WTC11 (cell line): ENCODE results near the gene TMEM89. TPM values are rescaled to one million over a fixed set of nuclear protein-coding genes. Genes with fewer than 3 reads are reported as not detected.

Experiments
- ATAC-seq: fragments of 200-7000 bp; cut with Tn5 transposase; 2 replicates; pipeline ENCODE4 v1.10.0; 2021; ENCODE audit warnings: mild to moderate bottlenecking, moderate library complexity
- CTCF ChIA-PET: fragments of 300-600 bp; sonication (Branson Sonifier 250); formaldehyde crosslinking; loops from one replicate; lab custom pipeline; 2021; ENCODE audit warnings: antibody characterized with exemption; lab: Charles Lee
- POLR2A ChIA-PET: fragments of 350-600 bp; sonication (Branson Sonifier 250); formaldehyde crosslinking; loops from one replicate; lab custom pipeline; 2021; ENCODE audit warnings: antibody characterized with exemption; lab: Charles Lee
- DNase-seq: peaks from one replicate; pipeline ENCODE4 v3.0.0; 2021; ENCODE audit warnings: low spot score
- H3K27ac Mint-ChIP-seq: 2 replicates; pipeline ENCODE4 v1.8.0; 2021; ENCODE audit warnings: mixed read lengths
- H3K27me3 Mint-ChIP-seq: 2 replicates; pipeline ENCODE4 v1.8.0; 2021; ENCODE audit warnings: low read depth, mild to moderate bottlenecking, moderate library complexity, mixed read lengths
- H3K36me3 Mint-ChIP-seq: 2 replicates; pipeline ENCODE4 v1.8.0; 2021; ENCODE audit warnings: mixed read lengths
- H3K4me1 Mint-ChIP-seq: 2 replicates; pipeline ENCODE4 v1.8.0; 2022; ENCODE audit warnings: mixed read lengths
- H3K4me3 Mint-ChIP-seq: 2 replicates; pipeline ENCODE4 v1.8.0; 2021; ENCODE audit warnings: mild to moderate bottlenecking, moderate library complexity, mixed read lengths
- H3K9me3 Mint-ChIP-seq: 2 replicates; pipeline ENCODE4 v1.8.0; 2021; ENCODE audit warnings: mixed read lengths
- CREB1 ChIP-seq: sonication (generic); formaldehyde crosslinking; IDR thresholded peaks from 2 replicates; pipeline ENCODE4 v1.8.0; 2023; ENCODE audit warnings: mild to moderate bottlenecking, missing genetic modification reagents
- ERG ChIP-seq: fragments of 250-450 bp; sonication (Bioruptor Pico); IDR thresholded peaks from 2 replicates; pipeline ENCODE4 v1.8.0; 2021; ENCODE audit warnings: mild to moderate bottlenecking
- JUN ChIP-seq: sonication (generic); formaldehyde crosslinking; IDR thresholded peaks from 2 replicates; pipeline ENCODE4 v1.8.0; 2023; ENCODE audit warnings: mild to moderate bottlenecking, missing genetic modification reagents
- MLX ChIP-seq: sonication (generic); formaldehyde crosslinking; IDR thresholded peaks from 2 replicates; pipeline ENCODE4 v1.8.1; 2023; ENCODE audit warnings: mild to moderate bottlenecking, missing genetic modification reagents, moderate library complexity
- MYBL2 ChIP-seq: sonication (generic); formaldehyde crosslinking; IDR thresholded peaks from 2 replicates; pipeline ENCODE4 v1.8.1; 2023; ENCODE audit warnings: mild to moderate bottlenecking, moderate library complexity, missing genetic modification reagents
- TEAD1 ChIP-seq: sonication (generic); formaldehyde crosslinking; IDR thresholded peaks from 2 replicates; pipeline ENCODE4 v1.8.0; 2022; ENCODE audit warnings: mild to moderate bottlenecking, missing genetic modification reagents
- ZNF232 ChIP-seq: sonication (generic); formaldehyde crosslinking; IDR thresholded peaks from 2 replicates; pipeline ENCODE4 v1.8.0; 2022; ENCODE audit warnings: mild to moderate bottlenecking, missing genetic modification reagents
- ZNF396 ChIP-seq: fragments of 250-450 bp; sonication (Bioruptor Pico); IDR thresholded peaks from 2 replicates; pipeline ENCODE4 v1.8.0; 2021; ENCODE audit warnings: mild to moderate bottlenecking, moderate library complexity, borderline replicate concordance
- ZNF423 ChIP-seq: fragments of 250-450 bp; sonication (Bioruptor Pico); IDR thresholded peaks from 2 replicates; pipeline ENCODE4 v2.1.2; 2022; ENCODE audit warnings: mild to moderate bottlenecking, moderate library complexity
- microRNA-seq: library from miRNA; unstranded; fragments of <30 nt; microRNA quantifications from one replicate; pipeline ENCODE4 v1.2.0, GENCODE V29; 2022; ENCODE audit warnings: borderline number of aligned reads
- total RNA-seq: library from RNA; stranded (reverse); gene quantifications from 3 replicates; pipeline ENCODE4 v1.2.3, GENCODE V29; 2021

The TMEM89 gene
- total RNA-seq, 1 experiment from 2014 or later, result 0.66 TPM

- H3K27me3 Mint-ChIP-seq, result no peaks in the 10 kb centered on the region
Observed at GRCh38 chr3:48571938-48572337, 49.6 kb downstream of the TMEM89 start.

More at GRCh38 chr3:48571938-48572337, 49.6 kb downstream of the TMEM89 start:
- Mint-ChIP-seq H3K36me3 (no peaks in the 10 kb centered on the region), H3K27ac (no peak overlapping the region), H3K4me1 (no peaks in the 10 kb centered on the region), H3K9me3 (no peaks in the 10 kb centered on the region), H3K4me3 (no peak overlapping the region)
- TF ChIP-seq ZNF423 (CRISPR knock-in tag) (no peak), ERG (no peak), CREB1 (CRISPR knock-in tag) (no peak), ZNF232 (no peak), MLX (CRISPR knock-in tag) (no peak), ZNF396 (no peak), JUN (no peak), TEAD1 (no peak), MYBL2 (no peak)
- CTCF ChIA-PET, result no interaction called here
- POLR2A ChIA-PET, result no interaction called here
- no peak for ATAC-seq
- DNase-seq, result no peak

Small RNA genes lying within 50 kb of the gene (microRNA-seq; reads per million reads assigned to microRNA genes)
- not detected for gene MIR4793
- gene MIR711, result not detected

Other genes starting within 250 kb of the TMEM89 start
- 1.9 to 2.5 TPM (median 2.0 TPM) in 3 replicates for gene FBXW12, start 249.6 kb downstream of the TMEM89 start, total RNA-seq
- 119 to 143 TPM (median 125 TPM) in 3 replicates for gene PLXNB1, start 191.7 kb downstream of the TMEM89 start, total RNA-seq
- 23.9 to 25.1 TPM (median 24.7 TPM) in 3 replicates for gene CCDC51, start 181.7 kb downstream of the TMEM89 start, total RNA-seq
- gene TMA7, start 181.5 kb downstream of the TMEM89 start, total RNA-seq, result 281 to 318 TPM (median 285 TPM) in 3 replicates
- 15.5 to 18.2 TPM (median 15.6 TPM) in 3 replicates for gene ATRIP, start 175.0 kb downstream of the TMEM89 start, total RNA-seq
- gene SHISA5, start 117.6 kb downstream of the TMEM89 start, total RNA-seq, result 137 to 165 TPM (median 158 TPM) in 3 replicates
- gene PFKFB4, start 65.0 kb downstream of the TMEM89 start, total RNA-seq, result 18.0 to 26.8 TPM (median 26.7 TPM) in 3 replicates
- gene UCN2, start 58.0 kb downstream of the TMEM89 start, total RNA-seq, result 0.34 to 0.46 TPM in 2 of 3 replicates, not detected in the other
- 8.1 to 16.1 TPM (median 15.4 TPM) in 3 replicates for gene COL7A1, start 26.4 kb downstream of the TMEM89 start, total RNA-seq
- 313 to 326 TPM (median 323 TPM) in 3 replicates for gene UQCRC1, start 12.1 kb downstream of the TMEM89 start, total RNA-seq
- gene SLC26A6, start 13.7 kb upstream of the TMEM89 start, total RNA-seq, result 57.2 to 58.9 TPM (median 57.8 TPM) in 3 replicates
- gene CELSR3, start 41.1 kb upstream of the TMEM89 start, total RNA-seq, result 27.9 to 35.7 TPM (median 32.7 TPM) in 3 replicates
- gene NCKIPSD, start 64.1 kb upstream of the TMEM89 start, total RNA-seq, result 40.1 to 50.1 TPM (median 47.1 TPM) in 3 replicates
- 113 to 123 TPM (median 114 TPM) in 3 replicates for gene IP6K2, start 95.5 kb upstream of the TMEM89 start, total RNA-seq
- gene PRKAR2A, start 226.1 kb upstream of the TMEM89 start, total RNA-seq, result 45.1 to 57.2 TPM (median 47.2 TPM) in 3 replicates